HUES6 (cell line): ENCODE results near the gene ACOT4.
A peak's percentile ranks its signal among the peaks of the same experiment; 100 is the strongest.
"Not testable (repeated sequence)": the region's sequence is repeated elsewhere in the genome, so short reads cannot be mapped to it uniquely, and the experiment has no call there.

Experiments used
- H3K27ac ChIP-seq: 2 replicates; pipeline ENCODE4 v1.7.0; 2013; ENCODE audit warnings: low read depth, mild to moderate bottlenecking, low read length, inconsistent platforms
- H3K27me3 ChIP-seq: 2 replicates; pipeline ENCODE4 v1.6.1; 2013; ENCODE audit warnings: low read length; ENCODE audit not compliant: control insufficient read depth, insufficient read depth
- H3K36me3 ChIP-seq: 2 replicates; pipeline ENCODE4 v1.6.1; 2013; ENCODE audit warnings: low read length; ENCODE audit not compliant: control insufficient read depth, insufficient read depth
- H3K4me1 ChIP-seq: 2 replicates; pipeline ENCODE4 v1.6.1; 2013; ENCODE audit warnings: low read length; ENCODE audit not compliant: control insufficient read depth, insufficient read depth
- H3K4me3 ChIP-seq: 2 replicates; pipeline ENCODE4 v1.5.1; 2013; ENCODE audit warnings: low read depth, low read length
- H3K9ac ChIP-seq: one replicate; pipeline ENCODE4 v1.6.1; 2013; ENCODE audit warnings: mild to moderate bottlenecking, low read length
- H3K9me3 ChIP-seq: 2 replicates; pipeline ENCODE4 v1.6.1; 2013; ENCODE audit warnings: low read depth, low read length; ENCODE audit not compliant: control insufficient read depth, insufficient read depth

Gene ACOT4

GRCh38 chr14:73582102-73582979, 9.3 kb upstream of the ACOT4 start:
- H3K36me3 ChIP-seq, H3K9ac ChIP-seq: not testable (repeated sequence)

GRCh38 chr14:73588695-73589094, 3.0 kb upstream of the ACOT4 start:
- H3K9me3 ChIP-seq, result no peaks in the 10 kb centered on the region
- H3K27me3 ChIP-seq, result peaks cover 22% of the 10 kb centered on the region
- no peaks in the 10 kb centered on the region for H3K4me1 ChIP-seq
- H3K4me3 ChIP-seq, result no peak overlapping the region
- H3K36me3 ChIP-seq, result no peaks in the 10 kb centered on the region
- no peak overlapping the region for H3K9ac ChIP-seq
- no peak overlapping the region for H3K27ac ChIP-seq

More at GRCh38 chr14:73582102-73582979, 9.3 kb upstream of the ACOT4 start:
- not testable (repeated sequence) for H3K27me3 ChIP-seq, H3K4me3 ChIP-seq, H3K4me1 ChIP-seq, H3K9me3 ChIP-seq, H3K27ac ChIP-seq

GRCh38 chr14:73589116-73589515, 2.6 kb upstream of the ACOT4 start:
- Histone ChIP-seq H3K4me3 (no peak overlapping the region), H3K9ac (no peak overlapping the region), H3K27ac (no peak overlapping the region), H3K27me3 (peaks cover 22% of the 10 kb centered on the region), H3K4me1 (no peaks in the 10 kb centered on the region), H3K9me3 (no peaks in the 10 kb centered on the region), H3K36me3 (no peaks in the 10 kb centered on the region)

DNA sequence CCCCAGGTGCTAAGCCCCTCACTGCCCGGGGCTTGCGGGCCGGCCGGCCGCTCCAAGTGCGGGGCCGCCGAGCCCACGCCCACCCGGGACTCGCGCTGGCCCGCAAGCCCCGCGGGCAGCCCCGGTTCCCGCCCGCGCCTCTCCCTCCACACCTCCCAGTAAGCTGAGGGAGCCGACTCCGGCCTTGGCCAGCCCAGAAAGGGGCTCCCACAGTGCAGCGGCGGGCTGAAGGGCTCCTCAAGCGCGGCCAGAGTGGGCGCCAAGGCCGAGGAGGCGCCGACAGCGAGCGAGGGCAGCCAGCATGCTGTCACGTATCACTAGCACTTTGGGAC, 1.0 kb upstream of the ACOT4 start:
- not testable (repeated sequence) for H3K36me3 ChIP-seq, H3K9me3 ChIP-seq, H3K27ac ChIP-seq, H3K4me1 ChIP-seq, H3K9ac ChIP-seq, H3K4me3 ChIP-seq
- H3K27me3 ChIP-seq, result peaks cover 22% of the 10 kb centered on the region

- Histone ChIP-seq H3K4me3 (no peak overlapping the region), H3K36me3 (no peaks in the 10 kb centered on the region), H3K4me1 (no peaks in the 10 kb centered on the region), H3K27me3 (peaks cover 22% of the 10 kb centered on the region), H3K27ac (no peak overlapping the region), H3K9me3 (no peaks in the 10 kb centered on the region), H3K9ac (no peak overlapping the region)
Observed at GRCh38 chr14:73594491-73594890, 2.8 kb downstream of the ACOT4 start.

GRCh38 chr14:73599499-73599898, 7.8 kb downstream of the ACOT4 start:
- no peak overlapping the region for H3K4me3 ChIP-seq
- H3K4me1 ChIP-seq, result no peaks in the 10 kb centered on the region
- no peaks in the 10 kb centered on the region for H3K36me3 ChIP-seq
- no peak overlapping the region for H3K9ac ChIP-seq
- no peaks in the 10 kb centered on the region for H3K9me3 ChIP-seq
- H3K27me3 ChIP-seq, result no peaks in the 10 kb centered on the region; the same call in 1 of the 2 replicates
- H3K27ac ChIP-seq, result no peak overlapping the region

DNA sequence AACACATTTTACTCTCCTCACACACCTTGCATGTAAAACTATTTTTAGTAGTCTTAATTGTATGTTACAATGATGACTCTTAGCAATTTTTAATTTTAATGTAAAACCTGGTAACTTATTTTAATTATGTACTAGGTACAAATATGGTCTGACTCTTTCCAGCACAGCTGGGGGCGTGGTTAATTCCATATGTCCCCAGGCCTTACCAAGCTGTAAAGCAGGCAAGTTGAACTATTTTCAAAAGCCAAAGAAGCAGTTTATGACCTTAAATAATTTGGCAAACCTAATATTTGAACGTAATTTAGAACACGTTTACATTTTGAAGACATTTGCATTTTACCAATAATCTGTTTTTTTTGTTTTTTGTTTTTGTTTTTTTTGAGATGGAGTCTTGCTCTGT, 11.3 kb downstream of the ACOT4 start:
- Histone ChIP-seq H3K4me1 (no peaks in the 10 kb centered on the region), H3K27ac (no peak overlapping the region), H3K9me3 (peaks cover 10% of the 10 kb centered on the region), H3K9ac (no peak overlapping the region), H3K4me3 (no peak overlapping the region), H3K36me3 (no peaks in the 10 kb centered on the region), H3K27me3 (no peaks in the 10 kb centered on the region; the same call in 1 of the 2 replicates)

DNA sequence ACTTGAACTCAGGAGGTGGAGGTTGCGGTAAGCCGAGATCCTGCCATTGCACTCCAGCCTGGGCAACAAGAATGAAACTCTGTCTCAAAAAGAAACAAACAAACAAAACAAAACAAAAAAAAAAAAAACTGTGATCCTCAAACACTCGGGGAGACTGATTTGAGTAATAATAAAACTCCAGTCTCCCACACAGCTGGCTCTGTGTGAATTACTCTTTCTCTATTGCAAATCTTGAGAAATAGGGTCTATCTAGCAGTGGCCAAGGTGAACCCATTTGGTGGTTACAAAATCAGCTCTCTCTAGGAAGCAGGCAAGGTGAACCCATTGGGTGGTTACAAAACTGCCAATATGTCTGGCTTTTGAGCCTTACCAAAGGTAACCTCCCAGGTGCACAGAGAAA, 14.6 kb downstream of the ACOT4 start:
- Histone ChIP-seq H3K36me3 (no peaks in the 10 kb centered on the region), H3K4me1 (no peaks in the 10 kb centered on the region), H3K27ac (no peak overlapping the region), H3K4me3 (no peak overlapping the region), H3K9me3 (peaks cover 10% of the 10 kb centered on the region), H3K9ac (no peak overlapping the region), H3K27me3 (no peaks in the 10 kb centered on the region)

GRCh38 chr14:73607241-73607640, 15.6 kb downstream of the ACOT4 start:
- H3K4me1 ChIP-seq, result no peaks in the 10 kb centered on the region
- H3K27ac ChIP-seq, result no peak overlapping the region
- H3K4me3 ChIP-seq, result no peak overlapping the region
- H3K9me3 ChIP-seq, result peaks cover 10% of the 10 kb centered on the region
- H3K27me3 ChIP-seq, result no peaks in the 10 kb centered on the region
- H3K9ac ChIP-seq, result no peak overlapping the region
- H3K36me3 ChIP-seq, result no peaks in the 10 kb centered on the region

- H3K27me3 ChIP-seq, result peaks cover 19% of the 10 kb centered on the region
- H3K9me3 ChIP-seq, result peaks cover 10% of the 10 kb centered on the region
- H3K9ac ChIP-seq, result no peak overlapping the region
- H3K27ac ChIP-seq, result no peak overlapping the region
- no peak overlapping the region for H3K4me3 ChIP-seq
- H3K4me1 ChIP-seq, result no peaks in the 10 kb centered on the region
- H3K36me3 ChIP-seq, result no peaks in the 10 kb centered on the region
Observed at GRCh38 chr14:73610687-73611086, 19.0 kb downstream of the ACOT4 start.

- Histone ChIP-seq H3K36me3 (no peaks in the 10 kb centered on the region), H3K27ac (no peak within 1 kb of the TSS), H3K4me3 (peak within 1 kb of the TSS; percentile 81), H3K4me1 (peaks cover 4% of the 10 kb centered on the region; the same call in 1 of the 2 replicates), H3K27me3 (peaks cover 19% of the 10 kb centered on the region), H3K9me3 (no peaks in the 10 kb centered on the region), H3K9ac (peak within 1 kb of the TSS; percentile 71)
Observed at GRCh38 chr14:73612339-73613045, 20.8 kb downstream of the ACOT4 start, which contains the start of gene ACOT6. TSS of gene ACOT6 (plus strand) at chr14:73612517. CDS start at chr14:73612572, 55 bp downstream.
